ENCODE data around the gene CCDC74B.
"Not testable (repeated sequence)": the region's sequence is repeated elsewhere in the genome, so short reads cannot be mapped to it uniquely, and the experiment has no call there.

DNA sequence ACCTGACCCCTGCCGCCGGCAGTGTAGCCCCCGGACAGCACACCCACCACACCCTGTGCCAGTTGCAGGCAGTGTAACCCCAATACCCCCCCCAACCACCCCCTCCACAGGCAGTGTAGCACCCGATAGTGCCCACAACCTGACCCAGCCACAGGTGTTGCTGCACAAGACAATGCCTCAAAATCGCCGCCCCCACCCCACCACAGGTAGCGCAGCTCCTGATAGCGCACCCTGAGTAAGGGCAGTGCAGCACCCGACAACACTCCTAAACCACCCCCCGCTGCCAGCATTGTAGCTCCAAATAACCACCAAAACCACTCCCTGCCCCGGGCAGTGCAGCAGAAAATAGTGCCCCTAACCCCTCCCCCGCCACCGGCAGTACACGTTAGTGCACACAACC lies 16.4 kb downstream of the CCDC74B start:
- TF ChIP-seq, protein P1, sequence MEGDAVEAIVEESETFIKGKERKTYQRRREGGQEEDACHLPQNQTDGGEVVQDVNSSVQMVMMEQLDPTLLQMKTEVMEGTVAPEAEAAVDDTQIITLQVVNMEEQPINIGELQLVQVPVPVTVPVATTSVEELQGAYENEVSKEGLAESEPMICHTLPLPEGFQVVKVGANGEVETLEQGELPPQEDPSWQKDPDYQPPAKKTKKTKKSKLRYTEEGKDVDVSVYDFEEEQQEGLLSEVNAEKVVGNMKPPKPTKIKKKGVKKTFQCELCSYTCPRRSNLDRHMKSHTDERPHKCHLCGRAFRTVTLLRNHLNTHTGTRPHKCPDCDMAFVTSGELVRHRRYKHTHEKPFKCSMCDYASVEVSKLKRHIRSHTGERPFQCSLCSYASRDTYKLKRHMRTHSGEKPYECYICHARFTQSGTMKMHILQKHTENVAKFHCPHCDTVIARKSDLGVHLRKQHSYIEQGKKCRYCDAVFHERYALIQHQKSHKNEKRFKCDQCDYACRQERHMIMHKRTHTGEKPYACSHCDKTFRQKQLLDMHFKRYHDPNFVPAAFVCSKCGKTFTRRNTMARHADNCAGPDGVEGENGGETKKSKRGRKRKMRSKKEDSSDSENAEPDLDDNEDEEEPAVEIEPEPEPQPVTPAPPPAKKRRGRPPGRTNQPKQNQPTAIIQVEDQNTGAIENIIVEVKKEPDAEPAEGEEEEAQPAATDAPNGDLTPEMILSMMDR (IDR thresholded peaks at IDR 0.05): not testable (repeated sequence)
- not testable (repeated sequence) for TF ChIP-seq EP300, POLR2A (IDR thresholded peaks at IDR 0.05)

All from upper lobe of left lung (tissue), 4 donors.